Measurements from ENCODE around the gene CBFA2T3.
"Not testable (repeated sequence)": the region's sequence is repeated elsewhere in the genome, so short reads cannot be mapped to it uniquely, and the experiment has no call there.

The CBFA2T3 gene

DNA sequence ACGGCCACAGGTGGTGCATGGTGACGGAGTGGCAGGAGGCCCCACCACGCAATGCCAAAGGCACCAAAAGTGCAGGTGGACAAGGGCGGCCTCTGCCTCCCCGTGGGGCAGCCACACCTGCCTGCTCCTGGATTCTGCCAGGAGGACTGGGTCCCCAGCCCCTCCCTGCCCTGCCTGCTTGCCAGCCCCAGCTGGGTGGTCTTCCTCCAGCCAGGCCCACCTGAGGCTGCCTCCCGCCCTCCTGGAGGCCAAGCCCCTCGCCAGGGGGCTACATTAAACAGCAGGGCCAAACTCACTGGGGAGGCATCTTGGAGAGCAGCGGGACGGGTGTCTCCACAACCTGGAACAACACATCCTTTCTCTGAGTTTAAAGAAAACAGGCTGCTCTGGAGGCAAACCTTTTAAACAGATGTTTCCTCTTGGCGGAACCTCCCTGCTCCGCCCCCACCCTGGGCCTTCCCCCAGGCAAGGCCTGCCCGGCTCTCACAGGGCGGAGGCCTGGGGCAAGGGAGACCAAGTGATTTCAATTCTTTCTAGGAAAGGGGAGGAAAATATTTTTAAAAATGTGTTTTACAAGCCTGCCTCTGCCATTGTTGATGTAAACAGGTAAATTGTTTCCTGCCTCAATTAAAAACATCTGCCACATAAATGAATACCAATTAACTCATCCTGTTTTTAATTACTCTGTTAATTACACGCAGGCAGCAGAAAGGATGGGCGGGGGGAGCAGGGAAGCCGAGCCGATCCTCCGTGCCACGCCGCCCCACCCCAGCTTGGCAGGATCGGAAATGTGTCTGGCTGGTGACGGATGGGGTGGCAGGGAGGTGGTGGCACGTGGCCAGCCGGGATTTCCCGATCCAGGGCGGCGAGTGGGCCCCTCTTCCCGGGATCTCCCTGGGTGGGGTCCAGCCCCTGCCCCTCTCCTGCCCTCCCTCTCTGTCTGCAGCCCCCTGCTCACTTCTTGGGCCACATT is 56.1 kb downstream of the CBFA2T3 start:
- DNase-seq: no peak

DNA sequence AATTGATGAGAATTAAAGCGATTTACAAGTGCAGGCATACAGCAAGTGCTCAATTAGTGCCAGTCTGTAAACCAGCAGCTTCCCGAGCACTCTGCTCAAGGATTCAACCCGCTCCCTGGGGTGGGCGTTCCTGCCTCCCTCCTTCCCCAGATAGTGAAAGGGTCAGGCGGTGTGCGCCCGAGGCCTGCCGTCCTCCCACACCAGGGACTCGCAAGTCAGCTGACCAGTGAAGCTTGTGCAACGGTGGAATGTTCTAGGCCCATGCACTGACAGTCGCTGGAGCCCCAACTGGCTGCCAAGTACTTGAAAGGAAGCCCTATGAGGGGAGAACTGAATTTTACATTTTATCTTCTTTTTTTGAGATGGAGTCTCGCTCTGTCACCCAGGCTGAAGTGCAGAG is 57.1 kb downstream of the CBFA2T3 start:
- DNase-seq: no peak

DNA sequence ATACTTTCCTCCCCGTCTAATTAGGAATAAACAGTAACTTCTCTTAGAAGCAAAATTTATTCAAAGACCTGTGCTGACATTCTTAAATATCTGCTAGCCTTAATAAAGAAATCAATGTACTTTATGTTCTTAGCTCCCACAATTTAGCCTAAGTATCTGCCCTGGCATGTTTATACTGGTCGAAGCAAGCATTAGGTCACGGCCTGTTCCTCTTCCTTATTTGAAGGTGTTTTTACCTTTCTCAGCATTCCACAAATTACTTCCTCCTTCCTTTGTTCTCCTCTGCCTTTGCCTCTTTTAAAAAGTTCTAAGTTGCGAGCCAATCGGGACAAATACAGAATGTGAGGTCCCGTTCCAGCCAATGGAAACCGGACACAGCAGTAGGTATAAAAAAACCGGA is 58.1 kb downstream of the CBFA2T3 start:
- DNase-seq: not testable (repeated sequence)

GRCh38 chr16:88917915-88918627 is 58.9 kb downstream of the CBFA2T3 start:
- no peak for DNase-seq

DNA sequence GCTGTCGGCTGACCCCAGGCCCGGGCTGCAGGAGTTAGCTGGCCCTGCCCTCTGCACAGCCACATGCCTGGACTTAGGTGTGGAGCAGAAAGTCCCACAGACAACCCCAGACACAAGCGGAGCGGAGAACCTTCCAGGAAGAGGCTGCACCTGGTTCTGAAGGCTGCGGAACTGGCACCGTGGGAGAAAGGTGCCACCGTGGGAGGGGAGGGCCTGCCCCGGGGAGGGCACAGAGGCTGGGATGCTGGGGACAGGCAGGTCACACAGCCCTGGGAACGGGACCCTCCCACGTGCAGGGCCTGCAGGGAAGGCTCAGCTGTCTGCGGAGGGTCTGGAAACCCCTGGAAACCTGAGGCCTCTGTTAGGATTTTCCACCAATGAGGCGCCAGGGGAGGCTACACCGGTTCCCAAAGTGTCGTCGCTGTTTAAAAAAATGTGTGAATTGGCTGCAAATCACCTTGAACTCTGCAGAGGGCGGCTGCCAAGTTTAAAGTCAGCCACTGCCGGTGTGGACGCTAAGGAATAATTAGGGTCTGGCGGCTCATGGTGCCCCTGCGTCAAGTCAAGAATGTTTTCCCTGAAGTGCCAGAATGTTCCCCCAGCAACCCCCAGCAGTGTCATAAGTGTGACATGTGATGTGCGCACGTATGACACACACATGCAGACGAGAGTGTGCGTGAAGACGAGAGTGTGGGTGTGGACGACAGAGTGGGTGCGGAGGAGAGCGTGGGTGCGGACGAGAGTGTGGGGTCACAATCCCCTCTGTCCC is 59.7 kb downstream of the CBFA2T3 start:
- DNase-seq: no peak

GRCh38 chr16:88915639-88916327 is 61.2 kb downstream of the CBFA2T3 start:
- no peak for DNase-seq

- DNase-seq: no peak
Observed at GRCh38 chr16:88914750-88915368, 62.1 kb downstream of the CBFA2T3 start.

- no peak for DNase-seq
Observed at GRCh38 chr16:88913870-88914269, 63.1 kb downstream of the CBFA2T3 start.

DNA sequence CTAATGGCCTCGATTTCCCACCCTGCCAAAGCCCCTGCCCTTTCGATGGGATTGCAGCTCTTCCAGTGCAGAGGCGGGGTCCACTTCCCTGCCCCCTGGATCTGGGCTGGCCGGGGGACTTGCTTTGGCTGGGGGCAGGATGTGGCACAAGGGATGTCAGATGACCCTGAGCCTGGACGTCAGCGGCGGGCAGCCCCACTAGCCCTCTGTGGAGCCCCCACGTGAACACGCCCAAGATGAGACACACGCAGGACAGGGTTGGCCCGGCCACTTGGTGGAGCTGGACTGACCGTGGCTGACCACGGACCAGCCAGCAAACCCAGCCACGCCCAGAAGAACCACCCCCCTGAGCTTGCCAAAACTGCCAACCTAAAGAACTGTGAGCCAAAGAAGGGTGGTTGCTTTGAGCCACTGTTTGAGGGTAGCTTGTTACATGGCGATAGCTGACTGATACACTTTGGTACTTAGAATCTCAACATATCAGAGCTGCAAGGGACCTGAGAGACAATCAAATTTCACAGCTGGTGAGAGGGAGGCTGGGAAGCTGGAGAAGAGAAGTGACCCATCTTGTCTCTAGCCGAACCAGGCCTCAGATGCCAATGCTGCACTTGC is 63.9 kb downstream of the CBFA2T3 start:
- no peak for DNase-seq

- DNase-seq: no peak
Observed at GRCh38 chr16:88912556-88912955, 64.5 kb downstream of the CBFA2T3 start.

- no peak for DNase-seq
Observed at GRCh38 chr16:88911946-88912310, 65.1 kb downstream of the CBFA2T3 start.

DNA sequence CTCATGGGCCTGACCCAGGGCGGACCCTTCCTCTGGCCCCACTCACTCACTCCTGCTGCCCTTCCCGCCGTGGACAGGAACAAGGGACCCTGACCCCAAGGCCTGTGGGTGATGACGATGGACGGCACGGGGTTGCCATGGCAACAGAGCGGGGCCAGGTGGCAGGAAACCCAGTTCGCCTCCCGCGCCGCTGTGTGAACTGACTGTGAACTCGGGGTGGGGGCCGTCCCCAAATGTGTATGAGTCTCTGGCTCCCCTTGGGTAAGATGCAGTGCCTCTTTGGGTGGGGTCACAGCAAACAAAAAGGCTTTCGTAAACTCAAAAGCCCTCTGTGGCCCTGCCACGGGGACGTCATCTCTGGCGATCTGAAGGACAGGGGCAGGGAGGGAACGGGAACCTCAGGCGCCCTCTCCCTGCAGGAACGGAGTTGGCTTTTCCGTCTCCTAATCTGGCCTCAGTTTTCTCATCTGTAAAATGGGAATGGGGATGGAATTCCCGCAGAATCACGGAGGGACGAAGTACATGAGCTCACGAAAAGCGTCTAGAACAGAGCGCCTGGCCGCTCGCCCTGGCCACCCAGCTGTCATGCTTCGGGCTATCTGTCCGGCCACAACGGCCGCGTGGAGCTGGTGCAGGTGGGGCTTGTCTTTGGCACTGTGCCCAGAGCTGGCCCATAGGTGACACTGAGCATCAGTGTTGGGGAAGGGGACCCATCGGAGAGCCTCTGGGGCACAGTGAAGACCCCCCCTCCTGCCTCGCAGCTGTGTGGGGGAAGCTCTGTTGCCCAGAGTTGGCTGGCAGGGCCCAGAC is 65.7 kb downstream of the CBFA2T3 start:
- no peak for DNase-seq

GRCh38 chr16:88910284-88911135 is 66.5 kb downstream of the CBFA2T3 start:
- no peak for DNase-seq

- no peak for DNase-seq
Observed at GRCh38 chr16:88909431-88910210, 67.4 kb downstream of the CBFA2T3 start.

- DNase-seq: no peak
Observed at GRCh38 chr16:88908307-88908706, 68.7 kb downstream of the CBFA2T3 start.

GRCh38 chr16:88907768-88908167 is 69.2 kb downstream of the CBFA2T3 start:
- no peak for DNase-seq

GRCh38 chr16:88906535-88907105 is 70.4 kb downstream of the CBFA2T3 start:
- DNase-seq: no peak

GRCh38 chr16:88906020-88906419 is 71.0 kb downstream of the CBFA2T3 start:
- no peak for DNase-seq

GRCh38 chr16:88905563-88905962 is 71.4 kb downstream of the CBFA2T3 start:
- peak in 1 of 2 experiments; percentile 8 for DNase-seq
